Esophagus squamous epithelium (tissue), 5 donors: ENCODE measurements around the gene HMGCS2. TPM values are rescaled to one million over a fixed set of nuclear protein-coding genes. Genes with fewer than 3 reads are reported as not detected.

Experiments
- DNase-seq: peaks from one replicate; lab custom pipeline; 2025; lab: John Stamatoyannopoulos, UW
- H3K27ac ChIP-seq, 4 donors: fragments of 200-600 bp; sonication (generic); one replicate each; pipeline ENCODE4 v1.5.1; 2016 to 2019; ENCODE audit warnings: mild to moderate bottlenecking in 1 of 4
- H3K27me3 ChIP-seq, 4 donors: fragments of 200-600 bp; sonication (generic); 1 replicate in 3 of 4; 2 replicates in 1 of 4; pipeline versions ENCODE4 v1.5.1 to v1.6.0; 2017 to 2021; ENCODE audit warnings: antibody characterized with exemption in 1 of 4
- H3K36me3 ChIP-seq, 3 donors: fragments of 200-600 bp; sonication (generic); one replicate each; pipeline ENCODE4 v1.5.1; 2016 to 2019
- H3K4me1 ChIP-seq, 3 donors: fragments of 200-600 bp; sonication (generic); one replicate each; pipeline ENCODE4 v1.5.1; 2017 to 2019
- H3K4me3 ChIP-seq, 4 donors: fragments of 200-600 bp; sonication (generic); 1 replicate in 3 of 4; 2 replicates in 1 of 4; pipeline ENCODE4 v1.5.1; 2016 to 2019; ENCODE audit warnings: mild to moderate bottlenecking in 2 of 4, moderate library complexity in 1 of 4
- H3K9me3 ChIP-seq, 3 donors: fragments of 200-600 bp; sonication (generic); one replicate each; pipeline ENCODE4 v1.5.1; 2016 to 2019
- CTCF ChIP-seq, 6 experiments: fragments of 450-650 bp in 4 of 6; fragments of 200-600 bp in 2 of 6; sonication (generic) in 2 of 6; IDR thresholded peaks; one replicate each; pipeline ENCODE4 v1.5.1; 2016 to 2019; ENCODE audit warnings: antibody characterized with exemption in 6 of 6, mild to moderate bottlenecking in 4 of 6, moderate library complexity in 4 of 6
- POLR2A ChIP-seq, 4 donors: fragments of 450-650 bp; IDR thresholded peaks; one replicate each; pipeline ENCODE4 v1.6.1; 2017; ENCODE audit warnings: antibody characterized with exemption in 4 of 4, mild to moderate bottlenecking in 4 of 4, moderate library complexity in 3 of 4
- WGBS, 2 donors: methylation state at CpG; one replicate each; pipeline ENCODE4 v1.1.5; 2018; 5-methylcytosine and 5-hydroxymethylcytosine counted together
- intact Hi-C: fragments of 100-400 bp; cut with DNase I; formaldehyde crosslinking; loops from one replicate; pipeline ENCODE4 v1.15.0; 2022
- total RNA-seq, 4 donors: library from RNA; depleted of rRNA; stranded (reverse); fragments of >200 nt; gene quantifications; one replicate each; pipeline ENCODE4 v1.1.0, GENCODE V29; 2016
- donor health status: DM: yes; HTN: yes; CAD: no.

The HMGCS2 gene
- total RNA-seq, 4 donors from 2014 or later = 1.1 to 27.0 (median 2.5) TPM; not detected in 1

GRCh38 chr1:119806489-119806888, 37.8 kb upstream of the HMGCS2 start:
- 47 to 63% methylated on average over 4 of the region's 4 CpGs for WGBS, 2 donors
- no peak overlapping the region for H3K27ac ChIP-seq
- H3K4me3 ChIP-seq = no peak overlapping the region
- TF ChIP-seq POLR2A (IDR thresholded peaks at IDR 0.05) (no peak), CTCF (IDR thresholded peaks at IDR 0.05) (no peak)
- peaks cover 0 to 24% (median 0%) of the 10 kb centered on the region in 4 donors for H3K27me3 ChIP-seq
- H3K4me1 ChIP-seq = peaks cover 0 to 4% (median 0%) of the 10 kb centered on the region in 3 donors
- no peaks in the 10 kb centered on the region for H3K36me3 ChIP-seq
- DNase-seq = no peak
- intact Hi-C loops = no loop called here
- H3K9me3 ChIP-seq = no peaks in the 10 kb centered on the region

- intact Hi-C loops = no loop called here
- no peak overlapping the region for H3K27ac ChIP-seq
- peaks cover 0 to 4% (median 0%) of the 10 kb centered on the region in 3 donors for H3K4me1 ChIP-seq
- DNase-seq = no peak
- no peaks in the 10 kb centered on the region for H3K9me3 ChIP-seq
- 90 to 92% methylated on average over 13 of the region's 13 CpGs for WGBS, 2 donors
- H3K36me3 ChIP-seq = no peaks in the 10 kb centered on the region
- H3K4me3 ChIP-seq = no peak overlapping the region
- TF ChIP-seq CTCF (IDR thresholded peaks at IDR 0.05) (no peak), POLR2A (IDR thresholded peaks at IDR 0.05) (no peak)
- H3K27me3 ChIP-seq = peaks cover 0 to 24% (median 0%) of the 10 kb centered on the region in 4 donors
Observed at GRCh38 chr1:119805746-119806145, 37.0 kb upstream of the HMGCS2 start.

- no peak for TF ChIP-seq POLR2A (IDR thresholded peaks at IDR 0.05)
- no peak for TF ChIP-seq CTCF (IDR thresholded peaks at IDR 0.05)
- Histone ChIP-seq H3K36me3 (no peaks in the 10 kb centered on the region), H3K4me3 (no peak overlapping the region), H3K27ac (no peak overlapping the region), H3K9me3 (no peaks in the 10 kb centered on the region), H3K27me3 (peaks cover 0 to 24% (median 0%) of the 10 kb centered on the region in 4 donors), H3K4me1 (peaks cover 0 to 4% (median 0%) of the 10 kb centered on the region in 3 donors)
- WGBS, 2 donors = 76 to 89% methylated on average over 8 of the region's 8 CpGs
- intact Hi-C loops = no loop called here
- no peak for DNase-seq
Observed at GRCh38 chr1:119805247-119805646, 36.5 kb upstream of the HMGCS2 start.

GRCh38 chr1:119799599-119800177, 31.0 kb upstream of the HMGCS2 start:
- intact Hi-C loops = no loop called here
- 80 to 93% methylated on average over 7 of the region's 15 CpGs for WGBS, 2 donors

More at GRCh38 chr1:119799599-119800177, 31.0 kb upstream of the HMGCS2 start:
- Histone ChIP-seq H3K9me3 (no peaks in the 10 kb centered on the region), H3K36me3 (no peaks in the 10 kb centered on the region), H3K4me3 (no peak overlapping the region), H3K4me1 (peaks cover 0 to 14% (median 6%) of the 10 kb centered on the region in 3 donors), H3K27me3 (no peaks in the 10 kb centered on the region), H3K27ac (no peak overlapping the region)
- TF ChIP-seq POLR2A (IDR thresholded peaks at IDR 0.05) (no peak), CTCF (IDR thresholded peaks at IDR 0.05) (no peak)
- no peak for DNase-seq
